ENCODE data around the gene ETFB. TPM values are rescaled to one million over a fixed set of nuclear protein-coding genes. Genes with fewer than 3 reads are reported as not detected.

ETFB gene
- total RNA-seq, 4 donors from 2014 or later, result 18.8 to 56.6 (median 32.8) TPM

DNA sequence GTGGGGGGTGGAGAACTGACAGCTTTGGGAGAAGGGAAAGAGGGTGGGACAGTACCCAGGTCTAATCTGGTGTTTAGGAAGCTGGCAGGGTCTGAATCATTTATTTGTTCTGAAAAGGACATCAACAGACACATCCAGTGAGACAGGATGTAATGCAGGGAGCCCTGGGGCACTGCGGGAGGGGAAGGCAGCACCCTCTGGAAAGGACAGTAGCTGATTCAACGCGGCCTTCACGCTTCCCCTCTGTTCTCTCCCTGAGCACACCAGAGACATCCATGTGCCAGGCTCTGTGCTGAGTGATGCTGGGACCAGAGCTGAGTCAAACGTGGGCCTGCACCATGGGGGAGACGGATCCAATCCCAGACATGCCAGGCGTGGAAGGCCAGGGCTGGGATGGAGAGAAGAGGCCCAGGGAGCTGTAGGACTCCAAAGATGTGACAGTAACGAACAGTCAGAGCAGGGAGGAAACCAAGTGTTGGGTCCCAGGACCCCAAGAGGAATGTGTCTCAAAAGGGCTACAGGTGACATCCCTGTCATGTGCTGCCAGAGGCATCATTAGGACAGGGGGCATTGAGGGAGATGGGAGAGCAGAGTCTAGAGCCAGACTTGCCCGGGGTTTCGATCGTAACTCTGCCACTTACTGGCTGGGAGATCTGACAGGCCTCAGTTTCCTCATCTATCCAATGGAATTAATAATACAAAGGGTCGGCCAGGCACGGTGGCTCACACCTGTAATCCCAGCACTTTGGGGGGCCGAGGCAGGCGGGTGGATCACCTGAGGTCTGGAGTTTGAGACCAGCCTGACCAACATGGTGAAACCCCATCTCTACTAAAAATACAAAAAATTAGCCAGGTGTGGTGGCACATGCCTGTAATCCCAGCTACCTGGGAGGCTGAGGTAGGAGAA, 1.7 kb downstream of the ETFB start:
- Histone ChIP-seq H3K4me3 (no peak overlapping the region), H3K27ac (no peak overlapping the region), H3K36me3 (no peaks in the 10 kb centered on the region), H3K9me3 (no peaks in the 10 kb centered on the region), H3K27me3 (no peaks in the 10 kb centered on the region), H3K4me1 (no peaks in the 10 kb centered on the region)
- TF ChIP-seq POLR2A (IDR thresholded peaks at IDR 0.05), result no peak
- TF ChIP-seq, protein P1, sequence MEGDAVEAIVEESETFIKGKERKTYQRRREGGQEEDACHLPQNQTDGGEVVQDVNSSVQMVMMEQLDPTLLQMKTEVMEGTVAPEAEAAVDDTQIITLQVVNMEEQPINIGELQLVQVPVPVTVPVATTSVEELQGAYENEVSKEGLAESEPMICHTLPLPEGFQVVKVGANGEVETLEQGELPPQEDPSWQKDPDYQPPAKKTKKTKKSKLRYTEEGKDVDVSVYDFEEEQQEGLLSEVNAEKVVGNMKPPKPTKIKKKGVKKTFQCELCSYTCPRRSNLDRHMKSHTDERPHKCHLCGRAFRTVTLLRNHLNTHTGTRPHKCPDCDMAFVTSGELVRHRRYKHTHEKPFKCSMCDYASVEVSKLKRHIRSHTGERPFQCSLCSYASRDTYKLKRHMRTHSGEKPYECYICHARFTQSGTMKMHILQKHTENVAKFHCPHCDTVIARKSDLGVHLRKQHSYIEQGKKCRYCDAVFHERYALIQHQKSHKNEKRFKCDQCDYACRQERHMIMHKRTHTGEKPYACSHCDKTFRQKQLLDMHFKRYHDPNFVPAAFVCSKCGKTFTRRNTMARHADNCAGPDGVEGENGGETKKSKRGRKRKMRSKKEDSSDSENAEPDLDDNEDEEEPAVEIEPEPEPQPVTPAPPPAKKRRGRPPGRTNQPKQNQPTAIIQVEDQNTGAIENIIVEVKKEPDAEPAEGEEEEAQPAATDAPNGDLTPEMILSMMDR (IDR thresholded peaks at IDR 0.05), result no peak
- no peak for DNase-seq
- intact Hi-C loops (cut with DNase I; ENCODE audit: low total_unique reads), result no loop called here

DNA sequence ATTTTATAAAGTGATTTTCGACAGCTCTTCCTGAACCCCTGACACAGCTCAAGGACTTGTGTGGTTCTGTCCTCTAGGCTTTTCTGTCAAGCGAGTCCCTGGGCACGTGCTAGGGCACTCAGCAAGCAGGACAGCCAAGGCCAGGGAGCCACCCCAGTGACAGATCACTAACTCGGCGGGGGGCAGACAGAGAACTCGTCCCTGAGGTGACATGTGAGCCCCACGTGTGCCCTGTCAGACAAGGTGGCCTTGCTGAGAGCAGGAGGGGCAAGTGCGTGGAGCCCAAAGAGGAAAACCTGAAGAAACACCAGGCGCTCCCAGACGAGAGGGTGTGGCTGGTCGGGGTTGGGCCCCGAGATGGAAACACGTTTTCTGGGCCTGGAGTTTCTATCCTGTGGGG, 4.9 kb downstream of the ETFB start:
- no peak overlapping the region for H3K27ac ChIP-seq
- no peaks in the 10 kb centered on the region for H3K9me3 ChIP-seq
- TF ChIP-seq, protein P1 (IDR thresholded peaks at IDR 0.05), result no peak
- TF ChIP-seq POLR2A (IDR thresholded peaks at IDR 0.05), result no peak
- no peak overlapping the region for H3K4me3 ChIP-seq
- no peaks in the 10 kb centered on the region for H3K36me3 ChIP-seq
- intact Hi-C loops (cut with DNase I; ENCODE audit: low total_unique reads), result no loop called here
- no peaks in the 10 kb centered on the region for H3K27me3 ChIP-seq
- DNase-seq, result no peak
- no peaks in the 10 kb centered on the region for H3K4me1 ChIP-seq

DNA sequence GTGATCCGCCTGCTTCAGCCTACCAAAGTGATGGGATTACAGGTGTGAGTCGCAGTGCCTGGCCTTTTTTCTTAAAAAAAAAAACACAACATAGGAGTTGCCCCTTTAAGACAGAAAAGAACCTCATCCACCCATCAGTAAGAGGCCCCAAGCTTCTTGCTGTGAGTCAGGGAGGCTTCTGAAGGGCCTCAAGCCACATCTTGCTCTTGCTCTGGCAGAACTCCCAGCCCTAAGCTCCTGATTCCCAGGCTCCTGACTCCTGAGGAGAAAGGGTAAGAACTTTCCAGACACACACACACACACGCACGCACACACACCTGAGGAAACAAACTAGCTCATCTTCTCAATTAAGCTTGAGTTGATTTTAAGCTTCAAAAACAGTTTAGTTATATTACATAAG, 6.9 kb downstream of the ETFB start:
- no peak for DNase-seq
- Histone ChIP-seq H3K4me1 (no peaks in the 10 kb centered on the region), H3K4me3 (no peak overlapping the region), H3K9me3 (no peaks in the 10 kb centered on the region), H3K27me3 (no peaks in the 10 kb centered on the region), H3K27ac (no peak overlapping the region), H3K36me3 (no peaks in the 10 kb centered on the region)
- TF ChIP-seq POLR2A (IDR thresholded peaks at IDR 0.05), result no peak
- TF ChIP-seq, protein P1 (IDR thresholded peaks at IDR 0.05), result no peak
- intact Hi-C loops (cut with DNase I; ENCODE audit: low total_unique reads), result no loop called here

DNA sequence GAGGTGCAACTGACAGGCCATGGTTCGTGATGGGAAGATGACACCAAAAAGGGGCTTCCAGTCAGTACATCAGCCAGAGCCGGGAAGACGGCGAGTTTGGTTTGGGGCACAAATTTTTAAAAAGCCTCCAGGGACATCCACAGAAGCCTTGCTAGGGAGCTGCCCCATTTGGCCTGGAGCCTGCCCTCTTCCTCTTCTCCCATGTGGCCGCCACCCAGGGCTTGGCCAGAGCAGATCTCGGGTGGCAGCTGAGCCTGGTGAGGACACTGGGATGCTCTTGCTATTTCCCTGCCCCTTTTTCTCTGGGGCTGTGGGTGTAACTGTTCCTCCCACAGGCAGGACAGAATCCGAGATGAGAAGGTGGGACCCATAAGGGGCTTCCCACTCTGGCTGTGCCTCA, 8.2 kb downstream of the ETFB start:
- no peaks in the 10 kb centered on the region for H3K4me1 ChIP-seq
- intact Hi-C loops (cut with DNase I; ENCODE audit: low total_unique reads), result no loop called here
- no peak overlapping the region for H3K27ac ChIP-seq

More for the DNA sequence above, 8.2 kb downstream of the ETFB start:
- Histone ChIP-seq H3K9me3 (no peaks in the 10 kb centered on the region), H3K36me3 (no peaks in the 10 kb centered on the region), H3K4me3 (no peak overlapping the region), H3K27me3 (no peaks in the 10 kb centered on the region)
- DNase-seq, result no peak
- no peak for TF ChIP-seq POLR2A (IDR thresholded peaks at IDR 0.05)
- TF ChIP-seq, protein P1 (IDR thresholded peaks at IDR 0.05), result no peak
